Activated CD8-positive, alpha-beta T cell treated with anti-CD3 and anti-CD28 coated beads for 36 hours (primary cell): ENCODE measurements around the gene SLC8A3. TPM values are rescaled to one million over a fixed set of nuclear protein-coding genes. Genes with fewer than 3 reads are reported as not detected.

Source experiments
- ATAC-seq: fragments of 200-7000 bp; cut with Tn5 transposase; one replicate; pipeline ENCODE4 v1.10.0; 2021; ENCODE audit warnings: mild to moderate bottlenecking, moderate library complexity
- CTCF ChIA-PET: fragments of 350-600 bp; sonication (Branson Sonifier 250); formaldehyde crosslinking; loops from one replicate; lab custom pipeline; 2021; ENCODE audit warnings: antibody characterized with exemption; lab: Charles Lee
- POLR2A ChIA-PET: fragments of 350-600 bp; sonication (Branson Sonifier 250); formaldehyde crosslinking; loops from one replicate; lab custom pipeline; 2021; ENCODE audit warnings: antibody characterized with exemption; lab: Charles Lee
- DNase-seq: peaks from one replicate; pipeline ENCODE4 v3.0.0-alpha.2; 2020
- H3K27ac Mint-ChIP-seq: one replicate; pipeline ENCODE4 v1.8.0; 2021; ENCODE audit warnings: mild to moderate bottlenecking, mixed read lengths
- H3K27me3 Mint-ChIP-seq: one replicate; pipeline ENCODE4 v1.8.0; 2021; ENCODE audit warnings: mixed read lengths
- H3K36me3 Mint-ChIP-seq: one replicate; pipeline ENCODE4 v1.8.0; 2021; ENCODE audit warnings: low read depth, mixed read lengths
- H3K4me1 Mint-ChIP-seq: one replicate; pipeline ENCODE4 v1.8.0; 2021; ENCODE audit warnings: low read depth, mixed read lengths
- H3K4me3 Mint-ChIP-seq: one replicate; pipeline ENCODE4 v1.8.0; 2021; ENCODE audit warnings: mild to moderate bottlenecking, moderate library complexity, mixed read lengths
- H3K9me3 Mint-ChIP-seq: one replicate; pipeline ENCODE4 v1.8.0; 2021; ENCODE audit warnings: mixed read lengths
- CTCF ChIP-seq: fragments of 200-600 bp; IDR thresholded peaks from one replicate; pipeline ENCODE4 v1.8.0; 2022; ENCODE audit warnings: antibody characterized with exemption, mild to moderate bottlenecking
- intact Hi-C: fragments of 100-400 bp; cut with micrococcal nuclease; formaldehyde crosslinking; loops from one replicate; pipeline ENCODE4 v1.10.0; 2022
- total RNA-seq, 2 experiments: library from RNA; stranded (reverse); gene quantifications; one replicate each; pipeline ENCODE4 v1.2.3, GENCODE V29; 2021

Gene SLC8A3
- total RNA-seq, 2 experiments from 2014 or later: 0.54 TPM

DNA sequence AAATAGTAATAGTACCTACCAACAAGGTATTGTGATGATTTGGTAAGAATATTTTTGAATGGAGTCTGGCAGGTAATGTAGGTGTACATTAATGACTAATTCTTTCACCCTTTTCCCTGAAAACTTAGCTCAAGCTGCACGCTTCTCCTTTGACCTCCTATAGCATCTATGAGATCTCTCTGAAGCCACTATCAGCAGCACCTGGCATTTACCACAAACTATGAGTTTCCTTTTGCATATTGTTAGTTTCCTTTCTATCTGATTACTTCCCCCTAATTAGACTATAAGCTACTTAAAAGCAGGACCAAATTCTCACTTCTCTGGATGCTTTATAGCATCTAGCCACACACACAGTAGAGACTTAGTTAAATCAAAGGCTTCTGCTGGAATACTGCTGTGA is 48.1 kb downstream of the SLC8A3 start:
- H3K4me3 Mint-ChIP-seq: no peak overlapping the region
- intact Hi-C loops: no loop called here
- DNase-seq (no peak), ATAC-seq (no peak)
- H3K27ac Mint-ChIP-seq: no peak overlapping the region
- ChIA-PET POLR2A (no interaction called here), CTCF (no interaction called here)
- H3K27me3 Mint-ChIP-seq: peaks cover 6% of the 10 kb centered on the region
- H3K9me3 Mint-ChIP-seq: no peaks in the 10 kb centered on the region
- H3K36me3 Mint-ChIP-seq: no peaks in the 10 kb centered on the region
- TF ChIP-seq CTCF: no peak
- peaks cover 2% of the 10 kb centered on the region for H3K4me1 Mint-ChIP-seq

DNA sequence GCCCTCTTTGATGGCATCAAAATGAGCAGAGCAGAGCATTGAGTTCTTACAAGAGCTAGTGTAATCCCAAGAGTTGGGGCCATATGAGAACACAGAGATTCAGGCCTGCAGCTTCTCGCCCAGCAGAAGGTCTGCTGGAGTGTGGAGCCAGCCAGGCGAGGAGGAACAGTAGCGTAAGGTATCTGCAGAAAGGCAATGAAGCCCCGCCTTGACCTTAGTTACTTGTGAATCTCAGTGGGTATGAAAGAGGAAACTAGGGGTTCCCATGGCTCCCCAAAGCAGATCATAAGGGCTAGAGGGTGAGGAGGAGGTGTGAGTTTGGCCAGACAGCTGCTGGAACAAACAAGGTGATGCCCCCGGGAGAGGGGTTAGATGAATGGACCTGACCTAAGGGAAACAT is 49.4 kb downstream of the SLC8A3 start:
- no peak overlapping the region for H3K27ac Mint-ChIP-seq
- ATAC-seq (no peak), DNase-seq (no peak)
- no peak overlapping the region for H3K4me3 Mint-ChIP-seq
- peaks cover 2% of the 10 kb centered on the region for H3K4me1 Mint-ChIP-seq
- H3K36me3 Mint-ChIP-seq: no peaks in the 10 kb centered on the region
- intact Hi-C loops: no loop called here
- CTCF ChIA-PET: no interaction called here
- H3K27me3 Mint-ChIP-seq: peaks cover 11% of the 10 kb centered on the region
- no peak for TF ChIP-seq CTCF
- no peaks in the 10 kb centered on the region for H3K9me3 Mint-ChIP-seq
- POLR2A ChIA-PET: no interaction called here

- peaks cover 2% of the 10 kb centered on the region for H3K4me1 Mint-ChIP-seq
- H3K36me3 Mint-ChIP-seq: no peaks in the 10 kb centered on the region
- H3K27ac Mint-ChIP-seq: no peak overlapping the region
- no peak for TF ChIP-seq CTCF
- ATAC-seq: no peak
- ChIA-PET POLR2A (interaction anchor here (0.5 kb wide), 1 partner anchor 449 kb away, joined by 3 read pairs; no protein-coding TSS in a partner anchor), CTCF (no interaction called here)
- intact Hi-C loops: no loop called here
- no peak overlapping the region for H3K4me3 Mint-ChIP-seq
- DNase-seq: no peak
- H3K27me3 Mint-ChIP-seq: peaks cover 19% of the 10 kb centered on the region
- H3K9me3 Mint-ChIP-seq: no peaks in the 10 kb centered on the region
Measured at GRCh38 chr14:70137788-70138187, 51.0 kb downstream of the SLC8A3 start.

GRCh38 chr14:70133461-70133860 is 55.3 kb downstream of the SLC8A3 start:
- intact Hi-C loops: no loop called here
- no peak for TF ChIP-seq CTCF
- Mint-ChIP-seq H3K9me3 (no peaks in the 10 kb centered on the region), H3K4me1 (no peaks in the 10 kb centered on the region), H3K4me3 (no peak overlapping the region), H3K36me3 (no peaks in the 10 kb centered on the region), H3K27me3 (peaks cover 20% of the 10 kb centered on the region), H3K27ac (no peak overlapping the region)
- POLR2A ChIA-PET: no interaction called here
- ATAC-seq (no peak), DNase-seq (no peak)
- CTCF ChIA-PET: interaction anchor here (0.5 kb wide), 1 partner anchor 33 kb away, joined by 4 read pairs; no protein-coding TSS in a partner anchor

- Mint-ChIP-seq H3K4me3 (no peak overlapping the region), H3K27ac (no peak overlapping the region)
- no peak for TF ChIP-seq CTCF
Measured at GRCh38 chr14:70130482-70130881, 58.3 kb downstream of the SLC8A3 start.

More at GRCh38 chr14:70130482-70130881, 58.3 kb downstream of the SLC8A3 start:
- Mint-ChIP-seq H3K36me3 (no peaks in the 10 kb centered on the region), H3K9me3 (no peaks in the 10 kb centered on the region), H3K4me1 (no peaks in the 10 kb centered on the region), H3K27me3 (peaks cover 24% of the 10 kb centered on the region)
- intact Hi-C loops: no loop called here
- no peak for ATAC-seq
- DNase-seq: no peak
- POLR2A ChIA-PET: no interaction called here
- CTCF ChIA-PET: interaction anchor here (1.6 kb wide), 1 partner anchor 13 kb away, joined by 4 read pairs; no protein-coding TSS in a partner anchor
